ENCODE results near the gene DHRS9. TPM values are rescaled to one million over a fixed set of nuclear protein-coding genes. Genes with fewer than 3 reads are reported as not detected.
A peak's percentile ranks its signal among the peaks of the same experiment; 100 is the strongest.

DHRS9 gene
- total and polyA plus RNA-seq, 9 of the 15 experiments (the other 6 are each of a cell fraction or from before 2014, with no cell fraction given) = 0.27 to 1.7 (median 0.69) TPM

DNA sequence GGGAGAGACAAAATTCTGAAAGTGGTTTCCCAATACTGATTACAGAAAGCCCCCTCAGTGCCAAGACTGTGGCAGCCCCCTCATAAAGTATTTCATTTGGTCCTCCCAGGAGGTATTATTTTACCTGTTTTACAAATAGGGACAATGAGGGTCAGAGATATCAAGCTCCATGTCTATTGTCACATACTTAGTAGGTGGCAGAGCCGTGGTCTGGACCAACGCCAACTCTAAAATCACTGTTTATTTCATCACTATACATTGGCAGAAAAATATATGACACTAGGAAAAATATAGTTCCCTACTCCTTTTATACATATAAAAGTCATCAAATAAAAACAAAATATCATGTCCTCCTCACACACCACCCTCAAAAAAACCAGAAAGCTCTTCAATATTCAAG lies 68.6 kb downstream of the DHRS9 start:
- intact Hi-C loops (cut with micrococcal nuclease) = loop anchor here (10.0 kb wide), 2 partner anchors 363 to 793 kb away; no protein-coding TSS in a partner anchor
- Histone ChIP-seq H3K9me3 (replicated peaks; ENCODE audit: control insufficient read depth, insufficient read depth, low read depth, low read length) (no peaks in the 10 kb centered on the region), H3K27me3 (ENCODE audit: control insufficient read depth in 2 of 2, insufficient read depth in 2 of 2, low read length in 2 of 2) (no peaks in the 10 kb centered on the region), H3K27ac (ENCODE audit: extremely low read depth, low read depth, low read length) (no peak overlapping the region), H4K20me1 (replicated peaks; ENCODE audit: control insufficient read depth, insufficient read depth, low read length) (no peaks in the 10 kb centered on the region), H3K4me3 (no peak overlapping the region), H3K9me1 (ENCODE audit: control insufficient read depth, insufficient read depth, low read length) (no peaks in the 10 kb centered on the region), H3K79me2 (ENCODE audit: control insufficient read depth, insufficient read depth, low read length) (no peaks in the 10 kb centered on the region), H3K4me2 (ENCODE audit: insufficient read depth, low read length) (no peak overlapping the region), H2AFZ (ENCODE audit: low read depth, low read length) (no peak overlapping the region), H3K4me1 (replicated peaks in 1 of 2; ENCODE audit: control insufficient read depth in 2 of 2, insufficient read depth in 2 of 2, low read length in 2 of 2) (peaks cover 5 to 24% of the 10 kb centered on the region in 2 experiments; a peak in 3 of 5 replicates), H3K36me3 (ENCODE audit: control insufficient read depth, insufficient read depth, low read length) (no peaks in the 10 kb centered on the region), H3K9ac (ENCODE audit: insufficient read depth in 1 of 2, low read depth in 2 of 2, low read length in 2 of 2) (no peak overlapping the region)
- TF ChIP-seq, protein P1, sequence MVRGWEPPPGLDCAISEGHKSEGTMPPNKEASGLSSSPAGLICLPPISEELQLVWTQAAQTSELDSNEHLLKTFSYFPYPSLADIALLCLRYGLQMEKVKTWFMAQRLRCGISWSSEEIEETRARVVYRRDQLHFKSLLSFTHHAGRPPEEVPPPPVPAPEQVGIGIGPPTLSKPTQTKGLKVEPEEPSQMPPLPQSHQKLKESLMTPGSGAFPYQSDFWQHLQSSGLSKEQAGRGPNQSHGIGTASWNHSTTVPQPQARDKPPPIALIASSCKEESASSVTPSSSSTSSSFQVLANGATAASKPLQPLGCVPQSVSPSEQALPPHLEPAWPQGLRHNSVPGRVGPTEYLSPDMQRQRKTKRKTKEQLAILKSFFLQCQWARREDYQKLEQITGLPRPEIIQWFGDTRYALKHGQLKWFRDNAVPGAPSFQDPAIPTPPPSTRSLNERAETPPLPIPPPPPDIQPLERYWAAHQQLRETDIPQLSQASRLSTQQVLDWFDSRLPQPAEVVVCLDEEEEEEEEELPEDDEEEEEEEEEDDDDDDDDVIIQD (CRISPR knock-in tag; IDR thresholded peaks at IDR 0.05) = no peak
- TF ChIP-seq KLF1 (tag; IDR thresholded peaks at IDR 0.05) = no peak
- peak; percentile 69 for TF ChIP-seq NFIC (IDR thresholded peaks at IDR 0.05)
- no peak for TF ChIP-seq MTA1 (IDR thresholded peaks at IDR 0.05; ENCODE audit: borderline replicate concordance)
- TF ChIP-seq ZNF212 (CRISPR knock-in tag; IDR thresholded peaks at IDR 0.05) = no peak
- TF ChIP-seq BHLHE40 (IDR thresholded peaks at IDR 0.05; ENCODE audit: low read length) = no peak
- TF ChIP-seq ZNF146 (CRISPR knock-in tag; IDR thresholded peaks at IDR 0.05; ENCODE audit: unreplicated experiment) = no peak
- no peak for TF ChIP-seq ZNF197 (CRISPR knock-in tag; IDR thresholded peaks at IDR 0.05; ENCODE audit: low read depth)
- DNase-seq (ENCODE audit: extremely low read depth in 1 of 4, low spot score in 3 of 4) (no peak), ATAC-seq (no peak), FAIRE-seq (no peak)
- POLR2A ChIA-PET = interaction anchor here (0.6 kb wide), 1 partner anchor 64 kb away, joined by 3 read pairs; no protein-coding TSS in a partner anchor
- in situ Hi-C loops (cut with MboI) = no loop called here
- 74% methylated on average over 2 of the region's 2 CpGs for WGBS (ENCODE audit: insufficient coverage, low coverage, missing lambda C conversion rate)
- no TSS peak for BruUV-seq (replicated peaks)
- CTCF ChIA-PET (ENCODE audit: low intra/inter-chr PET ratio) = interaction anchor here (0.6 kb wide), 1 partner anchor 185 kb away, joined by 3 read pairs; no protein-coding TSS in a partner anchor
